ENCODE data around the gene RHEB.

- TF ChIP-seq CTCF (IDR thresholded peaks at IDR 0.05) (no peak), POLR2A (IDR thresholded peaks at IDR 0.05) (no peak), POLR2AphosphoS5 (IDR thresholded peaks at IDR 0.05) (no peak)
Measured at GRCh38 chr7:151437866-151438516, 81.7 kb downstream of the RHEB start.

Data from stomach (tissue), 4 donors.